Activated T-cell treated with anti-CD3 and anti-CD28 coated beads, Interleukin-2, amount 50 U/mL, for 24 hours (primary cell): ENCODE measurements around the gene PDCD2.
"Not testable (repeated sequence)": the region's sequence is repeated elsewhere in the genome, so short reads cannot be mapped to it uniquely, and the experiment has no call there.

Experiments
- DNase-seq: peaks from one replicate; pipeline ENCODE4 v3.0.0-alpha.2; 2020
- H3K27ac Mint-ChIP-seq: 2 replicates; pipeline ENCODE4 v1.8.0; 2020; ENCODE audit warnings: mild to moderate bottlenecking, mixed read lengths
- H3K27me3 Mint-ChIP-seq: 2 replicates; pipeline ENCODE4 v1.8.0; 2020; ENCODE audit warnings: mixed read lengths
- H3K36me3 Mint-ChIP-seq: 2 replicates; pipeline ENCODE4 v1.8.0; 2020; ENCODE audit warnings: low read depth, mixed read lengths
- H3K4me1 Mint-ChIP-seq: 2 replicates; pipeline ENCODE4 v1.8.0; 2020; ENCODE audit warnings: low read depth, mixed read lengths
- H3K4me3 Mint-ChIP-seq: 2 replicates; pipeline ENCODE4 v1.8.0; 2020; ENCODE audit warnings: mild to moderate bottlenecking, moderate library complexity, mixed read lengths
- H3K9me3 Mint-ChIP-seq: 2 replicates; pipeline ENCODE4 v1.8.0; 2020; ENCODE audit warnings: mixed read lengths

Gene PDCD2

GRCh38 chr6:170529839-170530469 is 54.5 kb downstream of the PDCD2 start:
- Mint-ChIP-seq H3K27ac (no peak overlapping the region), H3K36me3 (peaks cover 33% of the 10 kb centered on the region), H3K4me1 (peaks cover 9% of the 10 kb centered on the region), H3K27me3 (no peaks in the 10 kb centered on the region), H3K4me3 (no peak overlapping the region), H3K9me3 (no peaks in the 10 kb centered on the region)
- DNase-seq: peak; percentile 69

- H3K27ac Mint-ChIP-seq, H3K4me3 Mint-ChIP-seq, H3K27me3 Mint-ChIP-seq, DNase-seq, H3K9me3 Mint-ChIP-seq, H3K4me1 Mint-ChIP-seq: not testable (repeated sequence)
- peaks cover 15% of the 10 kb centered on the region for H3K36me3 Mint-ChIP-seq
These were observed 56.4 kb downstream of the PDCD2 start for GRCh38 chr6:170527995-170528394.

DNA sequence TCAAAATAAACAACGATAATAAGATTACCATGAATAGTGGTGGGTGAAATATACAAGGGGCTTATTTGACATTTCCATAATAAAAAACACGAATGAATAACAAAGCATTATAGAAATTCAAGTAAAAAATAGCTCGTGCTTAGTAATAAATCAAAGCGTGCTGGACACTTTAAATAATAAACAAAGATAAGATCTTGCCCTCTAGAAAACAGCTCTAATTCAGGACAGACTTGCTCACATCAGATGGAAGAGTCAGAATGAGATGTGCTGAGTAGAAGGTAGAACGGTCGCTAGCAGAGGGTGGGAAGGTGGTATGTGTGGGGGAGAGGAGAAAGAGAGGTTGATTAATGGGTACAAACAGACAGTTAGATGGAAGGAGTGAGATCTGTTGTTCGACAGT is 58.6 kb downstream of the PDCD2 start:
- no peak overlapping the region for H3K4me3 Mint-ChIP-seq
- peaks cover 5% of the 10 kb centered on the region for H3K4me1 Mint-ChIP-seq
- no peaks in the 10 kb centered on the region for H3K9me3 Mint-ChIP-seq
- no peak overlapping the region for H3K27ac Mint-ChIP-seq
- no peak for DNase-seq
- peaks cover 3% of the 10 kb centered on the region for H3K36me3 Mint-ChIP-seq
- peaks cover 4% of the 10 kb centered on the region for H3K27me3 Mint-ChIP-seq
